WTC11 (cell line): ENCODE data around the gene KLHL11. TPM values are rescaled to one million over a fixed set of nuclear protein-coding genes. Genes with fewer than 3 reads are reported as not detected.
"Not testable (repeated sequence)": the region's sequence is repeated elsewhere in the genome, so short reads cannot be mapped to it uniquely, and the experiment has no call there.

Source experiments
- ATAC-seq: fragments of 200-7000 bp; cut with Tn5 transposase; 2 replicates; pipeline ENCODE4 v1.10.0; 2021; ENCODE audit warnings: mild to moderate bottlenecking, moderate library complexity
- CTCF ChIA-PET: fragments of 300-600 bp; sonication (Branson Sonifier 250); formaldehyde crosslinking; loops from one replicate; lab custom pipeline; 2021; ENCODE audit warnings: antibody characterized with exemption; lab: Charles Lee
- POLR2A ChIA-PET: fragments of 350-600 bp; sonication (Branson Sonifier 250); formaldehyde crosslinking; loops from one replicate; lab custom pipeline; 2021; ENCODE audit warnings: antibody characterized with exemption; lab: Charles Lee
- DNase-seq: peaks from one replicate; pipeline ENCODE4 v3.0.0; 2021; ENCODE audit warnings: low spot score
- H3K27ac Mint-ChIP-seq: 2 replicates; pipeline ENCODE4 v1.8.0; 2021; ENCODE audit warnings: mixed read lengths
- H3K27me3 Mint-ChIP-seq: 2 replicates; pipeline ENCODE4 v1.8.0; 2021; ENCODE audit warnings: low read depth, mild to moderate bottlenecking, moderate library complexity, mixed read lengths
- H3K36me3 Mint-ChIP-seq: 2 replicates; pipeline ENCODE4 v1.8.0; 2021; ENCODE audit warnings: mixed read lengths
- H3K4me1 Mint-ChIP-seq: 2 replicates; pipeline ENCODE4 v1.8.0; 2022; ENCODE audit warnings: mixed read lengths
- H3K4me3 Mint-ChIP-seq: 2 replicates; pipeline ENCODE4 v1.8.0; 2021; ENCODE audit warnings: mild to moderate bottlenecking, moderate library complexity, mixed read lengths
- H3K9me3 Mint-ChIP-seq: 2 replicates; pipeline ENCODE4 v1.8.0; 2021; ENCODE audit warnings: mixed read lengths
- CTCF ChIP-seq: fragments of 200-600 bp; IDR thresholded peaks from 2 replicates; pipeline ENCODE4 v1.8.0; 2022; ENCODE audit warnings: antibody characterized with exemption
- ESRRA ChIP-seq: sonication (generic); formaldehyde crosslinking; IDR thresholded peaks from 2 replicates; pipeline ENCODE4 v1.8.1; 2022; ENCODE audit warnings: mild to moderate bottlenecking, missing genetic modification reagents, borderline replicate concordance
- FOXP1 ChIP-seq: sonication (generic); formaldehyde crosslinking; IDR thresholded peaks from 2 replicates; pipeline ENCODE4 v1.8.0; 2022; ENCODE audit warnings: missing genetic modification reagents, mild to moderate bottlenecking, moderate library complexity, borderline replicate concordance
- GABPB1 ChIP-seq: sonication (generic); formaldehyde crosslinking; IDR thresholded peaks from 2 replicates; pipeline ENCODE4 v1.8.1; 2023; ENCODE audit warnings: mild to moderate bottlenecking, missing genetic modification reagents
- IRF1 ChIP-seq: sonication (generic); formaldehyde crosslinking; IDR thresholded peaks from 2 replicates; pipeline ENCODE4 v1.8.0; 2023; ENCODE audit warnings: missing genetic modification reagents
- MXD4 ChIP-seq: fragments of 250-450 bp; sonication (Bioruptor Pico); IDR thresholded peaks from 2 replicates; pipeline ENCODE4 v1.8.0; 2021; ENCODE audit warnings: mild to moderate bottlenecking, moderate library complexity, borderline replicate concordance
- NFYB ChIP-seq: sonication (generic); formaldehyde crosslinking; conservative IDR thresholded peaks from 2 replicates; pipeline ENCODE4 v1.8.0; 2022; ENCODE audit warnings: low read depth, missing genetic modification reagents
- NR3C1 ChIP-seq: sonication (generic); formaldehyde crosslinking; conservative IDR thresholded peaks from 2 replicates; pipeline ENCODE4 v1.8.1; 2023; ENCODE audit warnings: low read depth, mild to moderate bottlenecking, missing genetic modification reagents
- SMAD4 ChIP-seq: sonication (generic); formaldehyde crosslinking; IDR thresholded peaks from 2 replicates; pipeline ENCODE4 v1.8.0; 2022; ENCODE audit warnings: mild to moderate bottlenecking, missing genetic modification reagents
- TCF7 ChIP-seq: sonication (generic); formaldehyde crosslinking; IDR thresholded peaks from 2 replicates; pipeline ENCODE4 v1.8.0; 2022; ENCODE audit warnings: mild to moderate bottlenecking, low read depth, missing genetic modification reagents, moderate library complexity
- ZNF281 ChIP-seq: sonication (generic); formaldehyde crosslinking; IDR thresholded peaks from 2 replicates; pipeline ENCODE4 v1.8.0; 2023; ENCODE audit warnings: mild to moderate bottlenecking, missing genetic modification reagents
- ZNF317 ChIP-seq: sonication (generic); formaldehyde crosslinking; IDR thresholded peaks from 2 replicates; pipeline ENCODE4 v1.8.1; 2023; ENCODE audit warnings: low read depth, mild to moderate bottlenecking, moderate library complexity, missing genetic modification reagents, borderline replicate concordance
- ZNF416 ChIP-seq: fragments of 250-450 bp; sonication (Bioruptor Pico); IDR thresholded peaks from 2 replicates; pipeline ENCODE4 v1.9.0; 2021; ENCODE audit warnings: mild to moderate bottlenecking, inconsistent platforms
- total RNA-seq: library from RNA; stranded (reverse); gene quantifications from 3 replicates; pipeline ENCODE4 v1.2.3, GENCODE V29; 2021
- TF ChIP-seq, protein P1 (sequence below): sonication (generic); formaldehyde crosslinking; IDR thresholded peaks from 2 replicates; pipeline ENCODE4 v1.8.0; 2023; ENCODE audit warnings: missing genetic modification reagents, mild to moderate bottlenecking, borderline replicate concordance
- TF ChIP-seq, protein P2 (sequence below): fragments of 250-450 bp; sonication (Bioruptor Pico); IDR thresholded peaks from 2 replicates; pipeline ENCODE4 v1.9.0; 2021; ENCODE audit warnings: mild to moderate bottlenecking, borderline replicate concordance
- TF ChIP-seq, protein P3 (sequence below): sonication (generic); formaldehyde crosslinking; IDR thresholded peaks from 2 replicates; pipeline ENCODE4 v1.8.1; 2022; ENCODE audit warnings: low read depth, mild to moderate bottlenecking, moderate library complexity, missing genetic modification reagents, borderline replicate concordance
- TF ChIP-seq, protein P4 (sequence below): sonication (generic); formaldehyde crosslinking; conservative IDR thresholded peaks from 2 replicates; pipeline ENCODE4 v1.8.1; 2022; ENCODE audit warnings: mild to moderate bottlenecking, missing genetic modification reagents

Gene KLHL11
- total RNA-seq, 1 experiment from 2014 or later, result 15.0 TPM

DNA sequence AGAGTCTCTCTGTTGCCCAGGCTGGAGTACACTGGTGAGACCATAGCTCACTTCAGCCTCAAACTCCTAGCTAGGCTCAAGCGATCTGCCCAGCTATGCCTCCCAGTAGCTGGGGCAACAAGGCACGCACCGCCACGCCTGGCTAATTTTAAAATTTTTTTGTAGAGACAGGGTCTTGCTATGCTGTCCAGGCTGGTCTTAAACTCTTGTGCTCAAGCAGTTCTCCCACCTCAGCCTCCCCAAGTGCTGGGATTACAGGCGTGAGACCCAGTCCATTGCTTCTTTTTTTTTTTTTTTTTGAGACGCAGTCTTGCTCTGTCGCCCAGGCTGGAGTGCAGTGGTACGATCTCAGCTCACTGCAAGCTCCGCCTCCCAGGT lies 9.1 kb upstream of the KLHL11 start:
- H3K4me3 Mint-ChIP-seq, H3K27ac Mint-ChIP-seq, ATAC-seq, H3K27me3 Mint-ChIP-seq, H3K4me1 Mint-ChIP-seq, POLR2A ChIA-PET, DNase-seq: not testable (repeated sequence)
- Mint-ChIP-seq H3K36me3 (peaks cover 89% of the 10 kb centered on the region), H3K9me3 (peaks cover 16% of the 10 kb centered on the region; the same call in 1 of the 2 replicates)
- CTCF ChIA-PET, result interaction anchor here (1.3 kb wide), 1 partner anchor 88 kb away, joined by 3 read pairs; the partner anchor contains the start of gene JUP

GRCh38 chr17:41873559-41874292 lies 8.5 kb upstream of the KLHL11 start:
- ATAC-seq (no peak), DNase-seq (no peak)
- Mint-ChIP-seq H3K27me3 (no peaks in the 10 kb centered on the region), H3K4me1 (no peaks in the 10 kb centered on the region), H3K36me3 (peaks cover 92% of the 10 kb centered on the region), H3K9me3 (peaks cover 16% of the 10 kb centered on the region; the same call in 1 of the 2 replicates), H3K27ac (no peak overlapping the region), H3K4me3 (no peak overlapping the region)
- CTCF ChIA-PET, result interaction anchor here (1.3 kb wide), 1 partner anchor 87 kb away, joined by 3 read pairs; the partner anchor contains the start of gene JUP
- POLR2A ChIA-PET, result interaction anchor here (0.8 kb wide), 1 partner anchor 8 kb away, joined by 4 read pairs; the partner anchor contains the start of gene KLHL11
- TF ChIP-seq CTCF (no peak), ZNF317 (no peak), ESRRA (CRISPR knock-in tag) (no peak), TCF7 (no peak), NFYB (CRISPR knock-in tag) (no peak), ZNF416 (CRISPR knock-in tag) (no peak), MXD4 (CRISPR knock-in tag) (no peak), GABPB1 (CRISPR knock-in tag) (no peak), SMAD4 (CRISPR knock-in tag) (no peak), ZNF281 (CRISPR knock-in tag) (no peak), IRF1 (CRISPR knock-in tag) (no peak), FOXP1 (no peak), NR3C1 (CRISPR knock-in tag) (no peak)
- TF ChIP-seq, protein P1, sequence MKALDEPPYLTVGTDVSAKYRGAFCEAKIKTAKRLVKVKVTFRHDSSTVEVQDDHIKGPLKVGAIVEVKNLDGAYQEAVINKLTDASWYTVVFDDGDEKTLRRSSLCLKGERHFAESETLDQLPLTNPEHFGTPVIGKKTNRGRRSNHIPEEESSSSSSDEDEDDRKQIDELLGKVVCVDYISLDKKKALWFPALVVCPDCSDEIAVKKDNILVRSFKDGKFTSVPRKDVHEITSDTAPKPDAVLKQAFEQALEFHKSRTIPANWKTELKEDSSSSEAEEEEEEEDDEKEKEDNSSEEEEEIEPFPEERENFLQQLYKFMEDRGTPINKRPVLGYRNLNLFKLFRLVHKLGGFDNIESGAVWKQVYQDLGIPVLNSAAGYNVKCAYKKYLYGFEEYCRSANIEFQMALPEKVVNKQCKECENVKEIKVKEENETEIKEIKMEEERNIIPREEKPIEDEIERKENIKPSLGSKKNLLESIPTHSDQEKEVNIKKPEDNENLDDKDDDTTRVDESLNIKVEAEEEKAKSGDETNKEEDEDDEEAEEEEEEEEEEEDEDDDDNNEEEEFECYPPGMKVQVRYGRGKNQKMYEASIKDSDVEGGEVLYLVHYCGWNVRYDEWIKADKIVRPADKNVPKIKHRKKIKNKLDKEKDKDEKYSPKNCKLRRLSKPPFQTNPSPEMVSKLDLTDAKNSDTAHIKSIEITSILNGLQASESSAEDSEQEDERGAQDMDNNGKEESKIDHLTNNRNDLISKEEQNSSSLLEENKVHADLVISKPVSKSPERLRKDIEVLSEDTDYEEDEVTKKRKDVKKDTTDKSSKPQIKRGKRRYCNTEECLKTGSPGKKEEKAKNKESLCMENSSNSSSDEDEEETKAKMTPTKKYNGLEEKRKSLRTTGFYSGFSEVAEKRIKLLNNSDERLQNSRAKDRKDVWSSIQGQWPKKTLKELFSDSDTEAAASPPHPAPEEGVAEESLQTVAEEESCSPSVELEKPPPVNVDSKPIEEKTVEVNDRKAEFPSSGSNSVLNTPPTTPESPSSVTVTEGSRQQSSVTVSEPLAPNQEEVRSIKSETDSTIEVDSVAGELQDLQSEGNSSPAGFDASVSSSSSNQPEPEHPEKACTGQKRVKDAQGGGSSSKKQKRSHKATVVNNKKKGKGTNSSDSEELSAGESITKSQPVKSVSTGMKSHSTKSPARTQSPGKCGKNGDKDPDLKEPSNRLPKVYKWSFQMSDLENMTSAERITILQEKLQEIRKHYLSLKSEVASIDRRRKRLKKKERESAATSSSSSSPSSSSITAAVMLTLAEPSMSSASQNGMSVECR, result no peak
- TF ChIP-seq, protein P2, sequence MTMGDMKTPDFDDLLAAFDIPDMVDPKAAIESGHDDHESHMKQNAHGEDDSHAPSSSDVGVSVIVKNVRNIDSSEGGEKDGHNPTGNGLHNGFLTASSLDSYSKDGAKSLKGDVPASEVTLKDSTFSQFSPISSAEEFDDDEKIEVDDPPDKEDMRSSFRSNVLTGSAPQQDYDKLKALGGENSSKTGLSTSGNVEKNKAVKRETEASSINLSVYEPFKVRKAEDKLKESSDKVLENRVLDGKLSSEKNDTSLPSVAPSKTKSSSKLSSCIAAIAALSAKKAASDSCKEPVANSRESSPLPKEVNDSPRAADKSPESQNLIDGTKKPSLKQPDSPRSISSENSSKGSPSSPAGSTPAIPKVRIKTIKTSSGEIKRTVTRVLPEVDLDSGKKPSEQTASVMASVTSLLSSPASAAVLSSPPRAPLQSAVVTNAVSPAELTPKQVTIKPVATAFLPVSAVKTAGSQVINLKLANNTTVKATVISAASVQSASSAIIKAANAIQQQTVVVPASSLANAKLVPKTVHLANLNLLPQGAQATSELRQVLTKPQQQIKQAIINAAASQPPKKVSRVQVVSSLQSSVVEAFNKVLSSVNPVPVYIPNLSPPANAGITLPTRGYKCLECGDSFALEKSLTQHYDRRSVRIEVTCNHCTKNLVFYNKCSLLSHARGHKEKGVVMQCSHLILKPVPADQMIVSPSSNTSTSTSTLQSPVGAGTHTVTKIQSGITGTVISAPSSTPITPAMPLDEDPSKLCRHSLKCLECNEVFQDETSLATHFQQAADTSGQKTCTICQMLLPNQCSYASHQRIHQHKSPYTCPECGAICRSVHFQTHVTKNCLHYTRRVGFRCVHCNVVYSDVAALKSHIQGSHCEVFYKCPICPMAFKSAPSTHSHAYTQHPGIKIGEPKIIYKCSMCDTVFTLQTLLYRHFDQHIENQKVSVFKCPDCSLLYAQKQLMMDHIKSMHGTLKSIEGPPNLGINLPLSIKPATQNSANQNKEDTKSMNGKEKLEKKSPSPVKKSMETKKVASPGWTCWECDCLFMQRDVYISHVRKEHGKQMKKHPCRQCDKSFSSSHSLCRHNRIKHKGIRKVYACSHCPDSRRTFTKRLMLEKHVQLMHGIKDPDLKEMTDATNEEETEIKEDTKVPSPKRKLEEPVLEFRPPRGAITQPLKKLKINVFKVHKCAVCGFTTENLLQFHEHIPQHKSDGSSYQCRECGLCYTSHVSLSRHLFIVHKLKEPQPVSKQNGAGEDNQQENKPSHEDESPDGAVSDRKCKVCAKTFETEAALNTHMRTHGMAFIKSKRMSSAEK (CRISPR knock-in tag), result no peak
- TF ChIP-seq, protein P3, sequence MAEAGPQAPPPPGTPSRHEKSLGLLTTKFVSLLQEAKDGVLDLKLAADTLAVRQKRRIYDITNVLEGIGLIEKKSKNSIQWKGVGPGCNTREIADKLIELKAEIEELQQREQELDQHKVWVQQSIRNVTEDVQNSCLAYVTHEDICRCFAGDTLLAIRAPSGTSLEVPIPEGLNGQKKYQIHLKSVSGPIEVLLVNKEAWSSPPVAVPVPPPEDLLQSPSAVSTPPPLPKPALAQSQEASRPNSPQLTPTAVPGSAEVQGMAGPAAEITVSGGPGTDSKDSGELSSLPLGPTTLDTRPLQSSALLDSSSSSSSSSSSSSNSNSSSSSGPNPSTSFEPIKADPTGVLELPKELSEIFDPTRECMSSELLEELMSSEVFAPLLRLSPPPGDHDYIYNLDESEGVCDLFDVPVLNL, result no peak
- TF ChIP-seq, protein P4, sequence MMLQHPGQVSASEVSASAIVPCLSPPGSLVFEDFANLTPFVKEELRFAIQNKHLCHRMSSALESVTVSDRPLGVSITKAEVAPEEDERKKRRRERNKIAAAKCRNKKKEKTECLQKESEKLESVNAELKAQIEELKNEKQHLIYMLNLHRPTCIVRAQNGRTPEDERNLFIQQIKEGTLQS (CRISPR knock-in tag), result no peak
